ENCODE data around the gene BRMS1.
A peak's percentile ranks its signal among the peaks of the same experiment; 100 is the strongest.
"Not testable (repeated sequence)": the region's sequence is repeated elsewhere in the genome, so short reads cannot be mapped to it uniquely, and the experiment has no call there.

Gene BRMS1, protein sequence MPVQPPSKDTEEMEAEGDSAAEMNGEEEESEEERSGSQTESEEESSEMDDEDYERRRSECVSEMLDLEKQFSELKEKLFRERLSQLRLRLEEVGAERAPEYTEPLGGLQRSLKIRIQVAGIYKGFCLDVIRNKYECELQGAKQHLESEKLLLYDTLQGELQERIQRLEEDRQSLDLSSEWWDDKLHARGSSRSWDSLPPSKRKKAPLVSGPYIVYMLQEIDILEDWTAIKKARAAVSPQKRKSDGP

DNA sequence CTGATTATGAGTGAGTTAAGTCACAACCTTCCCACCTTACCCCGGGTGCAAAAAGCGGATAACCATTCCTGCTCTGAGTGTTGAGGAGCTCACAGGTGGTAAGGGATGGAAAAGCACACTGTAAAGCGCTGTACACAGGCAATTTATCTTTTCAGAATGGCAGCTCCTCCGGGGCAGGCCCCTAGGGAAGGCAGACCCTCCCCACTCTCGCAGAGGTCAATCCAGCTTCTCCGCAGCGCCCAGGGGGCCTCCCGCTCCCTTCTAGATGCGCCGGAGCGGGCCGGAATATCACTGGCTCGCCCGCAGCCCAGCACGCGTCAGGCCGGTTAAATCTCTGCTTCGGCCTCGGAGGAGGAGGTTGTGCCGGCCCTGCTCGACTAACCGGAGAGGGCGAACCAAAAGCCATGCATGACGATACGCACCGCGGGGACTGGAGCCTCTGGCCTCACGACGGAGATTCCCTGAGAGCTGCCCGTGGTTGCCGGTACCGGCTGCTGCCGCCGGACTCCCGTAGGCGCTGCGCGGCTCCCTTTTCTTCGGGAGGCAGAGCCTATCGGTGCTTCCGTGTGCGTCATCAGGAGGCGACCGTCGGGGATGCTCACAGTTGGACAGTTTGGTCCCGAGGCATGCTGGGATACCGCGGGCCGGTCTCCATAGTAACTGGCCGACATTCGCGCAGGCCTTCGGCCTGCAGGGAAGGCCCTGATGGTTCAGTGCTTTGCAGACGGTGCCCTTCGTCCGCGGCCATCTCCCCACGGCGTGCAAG lies at the start of gene BRMS1:
TSS of gene BRMS1 (minus strand) at position 555 of the 766 bp plus-strand sequence. CDS start 2,870 bp downstream, outside the sequence.
- DNase-seq (ENCODE audit: low read depth), result peak; percentile 95

DNA sequence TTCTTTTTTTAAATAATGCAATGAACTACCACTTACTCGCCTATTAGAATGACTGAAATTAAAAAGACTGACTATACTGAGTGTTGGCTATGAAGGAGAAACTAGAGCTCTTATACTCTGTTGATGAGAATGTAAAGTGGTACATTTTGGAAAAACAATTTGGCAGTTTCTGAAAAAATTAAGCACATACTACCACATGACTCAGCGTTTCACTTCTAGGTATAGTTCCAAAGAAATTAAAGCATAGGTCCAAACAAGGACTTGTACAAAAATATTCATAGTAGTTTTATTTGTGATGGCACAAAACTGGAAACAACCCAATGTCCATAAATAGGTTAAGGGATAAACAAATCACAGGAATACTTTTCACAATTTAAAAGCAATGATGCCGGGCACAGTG lies 49.0 kb upstream of the BRMS1 start:
- no peak for DNase-seq (ENCODE audit: low read depth)

DNA sequence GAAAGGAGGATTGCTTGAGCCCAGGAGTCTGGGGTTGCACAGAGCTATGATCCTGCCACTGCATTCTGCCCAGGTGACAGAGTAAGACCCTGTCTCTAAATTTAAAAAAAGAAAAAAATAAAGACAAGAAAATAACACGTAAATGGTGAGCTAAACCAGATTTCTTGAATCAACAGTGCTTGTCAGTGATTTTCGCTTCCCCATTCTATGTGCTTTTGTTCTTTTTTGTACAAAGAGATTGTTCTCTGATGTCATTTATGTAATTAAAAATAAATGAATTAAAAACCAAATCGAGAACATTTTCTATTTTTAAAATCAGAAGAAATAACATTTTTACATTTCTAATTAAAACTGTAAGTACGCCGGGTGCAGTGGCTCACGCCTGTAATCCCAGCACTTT lies 46.4 kb upstream of the BRMS1 start:
- DNase-seq (ENCODE audit: low read depth), result no peak

DNA sequence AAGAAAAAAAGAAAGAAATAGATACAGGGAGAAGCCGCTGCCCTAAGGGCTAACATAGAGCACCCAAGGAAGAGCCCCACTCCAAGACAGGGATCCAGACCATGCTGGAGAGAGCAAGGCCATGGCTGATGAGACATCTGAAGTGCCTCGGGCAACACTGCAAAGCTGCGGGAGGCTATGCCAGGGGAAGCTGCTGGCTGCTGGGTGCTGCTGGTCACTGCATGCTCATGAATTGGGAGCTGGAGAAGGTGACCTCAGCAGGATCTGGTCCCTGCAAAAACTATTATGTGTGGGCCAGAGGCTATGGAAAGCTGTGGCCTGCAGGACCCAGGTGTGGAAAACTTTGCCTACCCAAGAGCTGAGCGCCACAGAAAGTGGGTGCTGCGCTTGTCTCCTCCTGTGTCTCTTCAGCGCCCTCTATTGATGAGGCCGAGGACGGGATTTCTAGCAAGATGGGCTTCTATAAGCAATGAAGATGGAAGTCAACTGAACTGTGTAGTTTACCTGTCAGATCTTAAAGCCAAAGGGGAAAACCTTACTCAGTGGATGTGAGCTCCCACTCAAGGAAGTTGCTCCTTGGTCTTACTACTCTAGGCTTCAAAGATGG lies 44.0 kb upstream of the BRMS1 start:
- peak; percentile 62 for DNase-seq (ENCODE audit: low read depth)

- DNase-seq (ENCODE audit: low read depth), result peak; percentile 82
Measured at GRCh38 chr11:66386171-66387069, 41.5 kb upstream of the BRMS1 start.

DNA sequence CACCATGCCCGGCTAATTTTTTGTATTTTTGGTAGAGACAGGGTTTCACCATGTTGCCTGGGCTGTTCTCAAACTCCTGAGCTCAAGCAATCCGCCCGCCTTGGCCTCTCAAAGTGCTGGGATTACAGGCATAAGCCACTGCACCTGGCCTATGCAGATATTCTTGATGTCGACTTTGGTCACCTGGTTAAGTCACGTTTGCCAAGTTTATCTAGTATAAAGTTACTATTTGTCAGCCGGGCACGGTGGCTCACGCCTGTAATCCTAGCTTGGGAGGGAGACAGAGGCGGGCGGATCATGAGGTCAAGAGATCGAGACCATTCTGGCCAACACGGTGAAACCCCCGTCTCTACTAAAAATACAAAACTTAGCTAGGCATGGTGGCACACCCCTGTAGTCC lies 39.4 kb upstream of the BRMS1 start:
- DNase-seq (ENCODE audit: low read depth), result not testable (repeated sequence)

- DNase-seq (ENCODE audit: low read depth), result not testable (repeated sequence)
Measured at GRCh38 chr11:66380264-66380663, 35.4 kb upstream of the BRMS1 start.

DNA sequence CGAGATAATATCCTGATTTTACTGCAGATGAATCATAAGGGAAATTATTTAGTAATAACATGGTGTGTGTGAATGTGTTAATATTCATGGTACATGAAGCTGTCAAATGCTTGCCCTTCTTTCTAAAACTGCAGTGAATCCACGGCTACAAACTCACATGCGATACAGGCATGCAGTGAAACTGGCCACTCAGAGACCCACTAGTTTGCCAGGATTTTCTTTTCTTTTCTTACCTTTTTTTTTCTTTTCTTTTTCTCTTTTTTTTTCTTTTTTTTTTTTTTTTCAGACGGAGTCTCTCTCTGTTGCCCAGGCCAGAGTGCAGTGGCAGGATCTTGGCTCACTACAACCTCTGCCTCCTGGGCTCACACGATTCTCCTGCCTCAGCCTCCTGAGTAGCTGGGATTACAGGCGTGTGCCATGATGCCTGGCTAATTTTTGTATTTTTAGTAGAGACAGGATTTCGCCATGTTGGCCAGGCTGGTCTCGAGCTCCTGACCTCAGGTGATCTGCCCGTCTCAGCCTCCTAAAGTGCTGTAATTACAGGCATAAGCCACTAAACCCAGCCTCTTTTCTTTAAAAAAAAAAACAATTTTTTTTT lies 28.9 kb upstream of the BRMS1 start:
- DNase-seq (ENCODE audit: low read depth), result not testable (repeated sequence)

GRCh38 chr11:66373265-66373664 lies 28.4 kb upstream of the BRMS1 start:
- no peak for DNase-seq (ENCODE audit: low read depth)

- peak; percentile 59 for DNase-seq (ENCODE audit: low read depth)
Measured at GRCh38 chr11:66371627-66372415, 26.9 kb upstream of the BRMS1 start, which contains the start of gene SLC29A2. SLC29A2 (minus strand) TSS chr11:66371760; CDS start chr11:66371591, 169 bp downstream.

DNA sequence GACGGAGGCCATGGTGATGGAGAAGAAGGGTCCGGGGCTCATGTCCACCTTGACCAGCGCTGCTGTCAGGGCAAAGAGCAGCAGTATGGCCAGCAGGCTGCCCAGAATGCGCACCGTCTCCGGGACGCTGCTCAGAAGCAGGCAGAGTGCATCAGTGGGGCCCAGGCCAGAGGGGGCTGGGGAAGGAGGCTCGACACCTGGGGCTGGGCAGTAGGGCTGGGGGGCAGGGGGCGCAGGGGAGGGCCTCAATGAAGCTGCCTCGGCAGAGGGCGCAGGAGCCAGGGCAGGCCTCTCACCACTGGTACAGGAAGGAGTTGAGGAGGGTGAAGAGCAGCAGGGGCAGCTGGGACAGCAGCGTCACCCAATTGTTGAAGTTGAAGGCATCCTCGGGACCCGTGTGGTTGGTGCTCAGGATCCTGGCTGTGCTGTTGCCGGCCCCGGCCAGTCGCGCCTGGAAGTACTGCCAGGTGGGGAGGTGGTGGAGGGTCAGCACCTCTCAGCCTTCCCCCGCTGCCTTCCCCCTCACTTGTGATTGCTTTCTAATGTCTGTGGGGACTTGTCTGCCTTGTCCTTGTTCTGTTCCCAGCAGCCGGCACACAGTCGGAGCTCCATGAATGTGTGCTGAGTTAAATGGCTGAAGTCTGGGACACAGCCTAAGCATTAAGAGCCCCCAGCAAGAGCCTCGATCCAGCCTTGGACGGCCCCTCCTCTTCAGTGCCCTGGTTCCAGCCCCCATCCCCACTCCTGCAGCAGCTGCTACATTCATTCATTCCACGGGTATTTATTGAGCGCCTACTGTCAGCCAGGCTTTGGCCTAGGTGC lies 24.4 kb upstream of the BRMS1 start:
- no peak for DNase-seq (ENCODE audit: low read depth)

- DNase-seq (ENCODE audit: low read depth), result no peak
Measured at GRCh38 chr11:66368484-66368883, 23.6 kb upstream of the BRMS1 start.

DNA sequence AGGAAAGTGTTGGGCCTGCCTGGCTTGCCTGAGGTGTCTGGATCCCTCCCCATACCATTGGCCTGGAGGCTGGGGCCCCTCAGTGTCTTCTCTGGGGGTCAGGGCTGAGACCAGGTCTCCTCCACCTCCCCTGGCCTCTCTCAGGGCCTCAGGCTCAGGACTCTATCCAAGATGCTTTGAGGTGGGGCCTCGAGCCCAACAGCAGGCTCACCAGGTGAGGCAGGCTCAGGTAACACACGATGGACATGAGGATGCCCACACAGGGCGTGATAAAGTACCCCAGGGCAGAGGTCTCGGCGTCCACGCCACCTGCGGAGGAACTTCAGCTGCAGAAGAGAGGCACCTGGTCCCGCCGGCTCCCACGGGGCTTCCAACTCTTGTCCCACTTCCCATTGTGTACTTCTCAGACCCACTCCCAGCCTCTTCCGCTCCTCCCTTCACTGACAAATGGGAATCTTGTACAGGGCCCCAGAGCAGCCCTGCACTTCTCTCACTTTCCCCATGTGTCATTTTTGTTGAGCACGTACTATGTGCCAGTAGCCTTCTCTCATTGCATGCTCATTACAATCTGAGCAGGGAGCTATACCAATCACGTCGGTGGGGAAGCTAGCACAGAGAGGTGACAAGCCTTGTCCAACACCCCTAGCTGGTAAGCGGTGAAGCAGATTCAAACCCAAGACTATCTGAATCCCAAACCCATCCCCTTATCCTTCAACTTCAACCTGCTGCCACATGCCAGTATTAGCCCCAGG lies 22.8 kb upstream of the BRMS1 start:
- no peak for DNase-seq (ENCODE audit: low read depth)

DNA sequence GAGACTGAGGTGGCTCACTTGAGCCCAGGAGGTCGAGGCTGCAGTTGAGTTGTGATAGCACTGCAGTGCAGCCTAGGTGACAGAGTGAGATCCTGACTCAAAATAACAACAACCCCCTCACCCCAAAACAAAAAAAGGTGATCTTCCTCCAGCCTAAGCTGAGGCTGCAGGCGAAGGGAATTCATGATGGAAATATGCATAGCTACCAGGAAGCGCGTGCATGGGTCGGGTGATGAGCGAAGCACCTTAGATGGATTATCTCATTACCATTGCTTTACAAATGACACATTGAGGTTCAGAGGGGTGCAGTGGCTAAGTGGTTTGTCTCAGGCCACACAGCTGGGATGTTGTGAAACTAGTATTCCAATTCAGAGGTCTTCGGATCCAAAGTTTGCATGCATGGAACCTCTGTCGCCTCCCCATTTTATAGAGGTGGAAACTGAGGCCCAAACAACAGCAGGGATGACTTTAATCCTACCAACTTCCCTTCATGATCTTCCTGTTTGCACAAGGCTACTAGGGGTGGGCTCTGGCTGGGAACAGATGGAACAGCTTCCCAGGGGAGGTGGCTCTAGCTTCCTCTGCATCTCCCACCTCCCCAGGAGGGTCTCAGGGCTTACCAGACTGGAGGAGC lies 22.1 kb upstream of the BRMS1 start:
- no peak for DNase-seq (ENCODE audit: low read depth)

GRCh38 chr11:66365711-66366619 lies 21.1 kb upstream of the BRMS1 start:
- DNase-seq (ENCODE audit: low read depth), result no peak

GRCh38 chr11:66365166-66365565 lies 20.3 kb upstream of the BRMS1 start:
- DNase-seq (ENCODE audit: low read depth), result no peak

DNA sequence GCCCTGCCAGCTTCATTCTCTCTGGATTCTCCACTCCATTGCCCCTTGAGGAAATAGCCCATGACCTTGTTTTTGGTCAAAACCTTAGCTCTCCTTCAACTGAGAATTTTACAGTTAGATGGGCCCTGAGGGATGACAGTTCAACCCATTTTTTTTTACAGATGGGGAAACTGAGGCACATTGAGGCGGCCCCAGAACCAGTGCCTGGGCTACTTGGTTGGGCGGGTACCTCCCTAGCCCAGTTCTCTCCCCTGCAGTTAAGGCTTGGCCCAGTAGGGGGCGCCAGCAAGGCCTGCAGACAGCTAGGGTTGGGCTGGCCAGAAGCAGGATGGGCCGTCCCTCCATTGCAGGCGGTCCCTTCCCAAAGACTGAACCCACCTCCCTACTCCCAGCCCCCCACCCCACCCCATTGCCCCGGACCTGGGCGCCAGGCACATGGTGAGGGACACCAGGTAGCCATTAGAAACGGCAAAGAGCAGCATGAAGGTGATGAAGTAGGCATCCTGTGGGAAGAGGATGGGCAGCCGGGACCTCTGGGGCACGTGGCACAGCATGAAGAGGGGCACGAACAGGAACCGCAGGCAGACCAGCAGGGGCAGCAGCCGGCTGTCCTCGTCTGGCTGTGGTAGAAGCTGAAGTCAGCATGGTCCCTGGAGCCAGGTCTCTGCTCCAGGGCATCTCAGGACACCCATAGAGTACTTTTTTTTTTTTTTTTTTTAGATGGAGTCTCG lies 19.1 kb upstream of the BRMS1 start:
- peak; percentile 57 for DNase-seq (ENCODE audit: low read depth)
